ENCODE results near the gene TTC12. TPM values are rescaled to one million over a fixed set of nuclear protein-coding genes. Genes with fewer than 3 reads are reported as not detected.

Gene TTC12
- total and polyA plus RNA-seq, 2 donors (not counting 1 experiment from before 2014, with no cell fraction given), result 9.0 to 47.3 TPM

GRCh38 chr11:113408887-113409286, 94.5 kb downstream of the TTC12 start:
- Histone ChIP-seq H3K27me3 (replicated peaks in 1 of 4; ENCODE audit: control extremely low read depth in 1 of 4, control insufficient read depth in 3 of 4, insufficient read depth in 4 of 4, low read length in 3 of 4) (no peaks in the 10 kb centered on the region), H3K4me1 (ENCODE audit: control insufficient read depth in 2 of 2, insufficient read depth in 2 of 2, low read length in 2 of 2) (no peaks in the 10 kb centered on the region), H3K9me3 (ENCODE audit: control extremely low read depth in 1 of 3, control insufficient read depth in 2 of 3, insufficient read depth in 1 of 3, low read length in 2 of 3) (peaks cover 0 to 3% (median 0%) of the 10 kb centered on the region in 3 donors), H3K9ac (ENCODE audit: low read length) (no peak overlapping the region), H2AFZ (ENCODE audit: insufficient read depth, low read depth, low read length, poor library complexity, severe bottlenecking) (no peak overlapping the region), H3K4me2 (replicated peaks; ENCODE audit: low read depth, low read length, poor library complexity, severe bottlenecking) (no peak overlapping the region), H3K79me2 (ENCODE audit: control insufficient read depth, insufficient read depth, low read length) (no peaks in the 10 kb centered on the region), H3K27ac (ENCODE audit: low read length in 2 of 2) (no peak overlapping the region), H3K36me3 (replicated peaks in 1 of 2; ENCODE audit: control extremely low read depth in 1 of 2, control insufficient read depth in 1 of 2, extremely low read depth in 1 of 2, insufficient read depth in 2 of 2, low read length in 1 of 2) (no peaks in the 10 kb centered on the region), H4K20me1 (ENCODE audit: control insufficient read depth, insufficient read depth, low read length, poor library complexity, severe bottlenecking) (no peaks in the 10 kb centered on the region), H3K4me3 (ENCODE audit: control extremely low read depth in 1 of 5, extremely low read depth in 1 of 5, insufficient read depth in 1 of 5, low read depth in 2 of 5, low read length in 4 of 5) (no peak overlapping the region)
- 94% methylated on average over 5 of the region's 9 CpGs for WGBS (ENCODE audit: insufficient coverage)
- CTCF ChIA-PET, result no interaction called here
- Mint-ChIP-seq H3K27me3 (peaks cover 5% of the 10 kb centered on the region), H3K9me3 (ENCODE audit: insufficient read depth) (no peaks in the 10 kb centered on the region), H3K27ac (no peak overlapping the region), H3K4me3 (no peak overlapping the region), H3K4me1 (no peaks in the 10 kb centered on the region)
- no peak for ATAC-seq (ENCODE audit: low read depth)
- intact Hi-C loops (cut with micrococcal nuclease), result no loop called here
- POLR2A ChIA-PET, result no interaction called here
- no peak for DNase-seq
- TF ChIP-seq CTCF (IDR thresholded peaks at IDR 0.05) (no peak), EZH2 (IDR thresholded peaks at IDR 0.05; ENCODE audit: borderline replicate concordance, insufficient read depth, low read depth, low read length, poor library complexity, severe bottlenecking) (no peak)

- H3K9ac ChIP-seq (ENCODE audit: low read length), result no peak overlapping the region
- Mint-ChIP-seq H3K27me3 (peaks cover 3% of the 10 kb centered on the region), H3K4me3 (no peak overlapping the region), H3K9me3 (ENCODE audit: insufficient read depth) (no peaks in the 10 kb centered on the region), H3K4me1 (no peaks in the 10 kb centered on the region), H3K27ac (no peak overlapping the region)
- H3K27me3 ChIP-seq (replicated peaks in 1 of 4; ENCODE audit: control extremely low read depth in 1 of 4, control insufficient read depth in 3 of 4, insufficient read depth in 4 of 4, low read length in 3 of 4), result no peaks in the 10 kb centered on the region
- DNase-seq, result no peak
- peaks cover 0 to 3% (median 0%) of the 10 kb centered on the region in 3 donors for H3K9me3 ChIP-seq (ENCODE audit: control extremely low read depth in 1 of 3, control insufficient read depth in 2 of 3, insufficient read depth in 1 of 3, low read length in 2 of 3)
- H2AFZ ChIP-seq (ENCODE audit: insufficient read depth, low read depth, low read length, poor library complexity, severe bottlenecking), result no peak overlapping the region
- no peak overlapping the region for H3K4me2 ChIP-seq (replicated peaks; ENCODE audit: low read depth, low read length, poor library complexity, severe bottlenecking)
- no peaks in the 10 kb centered on the region for H3K4me1 ChIP-seq (ENCODE audit: control insufficient read depth in 2 of 2, insufficient read depth in 2 of 2, low read length in 2 of 2)
- no peaks in the 10 kb centered on the region for H3K36me3 ChIP-seq (replicated peaks in 1 of 2; ENCODE audit: control extremely low read depth in 1 of 2, control insufficient read depth in 1 of 2, extremely low read depth in 1 of 2, insufficient read depth in 2 of 2, low read length in 1 of 2)
- intact Hi-C loops (cut with micrococcal nuclease), result no loop called here
- no peaks in the 10 kb centered on the region for H4K20me1 ChIP-seq (ENCODE audit: control insufficient read depth, insufficient read depth, low read length, poor library complexity, severe bottlenecking)
- no peak overlapping the region for H3K27ac ChIP-seq (ENCODE audit: low read length in 2 of 2)
- no peak overlapping the region for H3K4me3 ChIP-seq (ENCODE audit: control extremely low read depth in 1 of 5, extremely low read depth in 1 of 5, insufficient read depth in 1 of 5, low read depth in 2 of 5, low read length in 4 of 5)
- TF ChIP-seq EZH2 (IDR thresholded peaks at IDR 0.05; ENCODE audit: borderline replicate concordance, insufficient read depth, low read depth, low read length, poor library complexity, severe bottlenecking), result no peak
- TF ChIP-seq CTCF (IDR thresholded peaks at IDR 0.05), result no peak
- WGBS (ENCODE audit: insufficient coverage), result 100% methylated on average over 1 of the region's 3 CpGs
- ChIA-PET POLR2A (no interaction called here), CTCF (no interaction called here)
- H3K79me2 ChIP-seq (ENCODE audit: control insufficient read depth, insufficient read depth, low read length), result no peaks in the 10 kb centered on the region
- ATAC-seq (ENCODE audit: low read depth), result no peak
Observed at GRCh38 chr11:113409526-113409925, 95.1 kb downstream of the TTC12 start.

All from B cell (primary cell).